A204.1 (cell line): ENCODE measurements around the gene IGSF1.

Experiments
- FAIRE-seq: peaks from 2 replicates; lab custom pipeline; 2012; peaks lifted over from hg19 to GRCh38; lab: Jason Lieb, UNC

The IGSF1 gene, protein sequence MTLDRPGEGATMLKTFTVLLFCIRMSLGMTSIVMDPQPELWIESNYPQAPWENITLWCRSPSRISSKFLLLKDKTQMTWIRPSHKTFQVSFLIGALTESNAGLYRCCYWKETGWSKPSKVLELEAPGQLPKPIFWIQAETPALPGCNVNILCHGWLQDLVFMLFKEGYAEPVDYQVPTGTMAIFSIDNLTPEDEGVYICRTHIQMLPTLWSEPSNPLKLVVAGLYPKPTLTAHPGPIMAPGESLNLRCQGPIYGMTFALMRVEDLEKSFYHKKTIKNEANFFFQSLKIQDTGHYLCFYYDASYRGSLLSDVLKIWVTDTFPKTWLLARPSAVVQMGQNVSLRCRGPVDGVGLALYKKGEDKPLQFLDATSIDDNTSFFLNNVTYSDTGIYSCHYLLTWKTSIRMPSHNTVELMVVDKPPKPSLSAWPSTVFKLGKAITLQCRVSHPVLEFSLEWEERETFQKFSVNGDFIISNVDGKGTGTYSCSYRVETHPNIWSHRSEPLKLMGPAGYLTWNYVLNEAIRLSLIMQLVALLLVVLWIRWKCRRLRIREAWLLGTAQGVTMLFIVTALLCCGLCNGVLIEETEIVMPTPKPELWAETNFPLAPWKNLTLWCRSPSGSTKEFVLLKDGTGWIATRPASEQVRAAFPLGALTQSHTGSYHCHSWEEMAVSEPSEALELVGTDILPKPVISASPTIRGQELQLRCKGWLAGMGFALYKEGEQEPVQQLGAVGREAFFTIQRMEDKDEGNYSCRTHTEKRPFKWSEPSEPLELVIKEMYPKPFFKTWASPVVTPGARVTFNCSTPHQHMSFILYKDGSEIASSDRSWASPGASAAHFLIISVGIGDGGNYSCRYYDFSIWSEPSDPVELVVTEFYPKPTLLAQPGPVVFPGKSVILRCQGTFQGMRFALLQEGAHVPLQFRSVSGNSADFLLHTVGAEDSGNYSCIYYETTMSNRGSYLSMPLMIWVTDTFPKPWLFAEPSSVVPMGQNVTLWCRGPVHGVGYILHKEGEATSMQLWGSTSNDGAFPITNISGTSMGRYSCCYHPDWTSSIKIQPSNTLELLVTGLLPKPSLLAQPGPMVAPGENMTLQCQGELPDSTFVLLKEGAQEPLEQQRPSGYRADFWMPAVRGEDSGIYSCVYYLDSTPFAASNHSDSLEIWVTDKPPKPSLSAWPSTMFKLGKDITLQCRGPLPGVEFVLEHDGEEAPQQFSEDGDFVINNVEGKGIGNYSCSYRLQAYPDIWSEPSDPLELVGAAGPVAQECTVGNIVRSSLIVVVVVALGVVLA (N-terminal part only)

DNA sequence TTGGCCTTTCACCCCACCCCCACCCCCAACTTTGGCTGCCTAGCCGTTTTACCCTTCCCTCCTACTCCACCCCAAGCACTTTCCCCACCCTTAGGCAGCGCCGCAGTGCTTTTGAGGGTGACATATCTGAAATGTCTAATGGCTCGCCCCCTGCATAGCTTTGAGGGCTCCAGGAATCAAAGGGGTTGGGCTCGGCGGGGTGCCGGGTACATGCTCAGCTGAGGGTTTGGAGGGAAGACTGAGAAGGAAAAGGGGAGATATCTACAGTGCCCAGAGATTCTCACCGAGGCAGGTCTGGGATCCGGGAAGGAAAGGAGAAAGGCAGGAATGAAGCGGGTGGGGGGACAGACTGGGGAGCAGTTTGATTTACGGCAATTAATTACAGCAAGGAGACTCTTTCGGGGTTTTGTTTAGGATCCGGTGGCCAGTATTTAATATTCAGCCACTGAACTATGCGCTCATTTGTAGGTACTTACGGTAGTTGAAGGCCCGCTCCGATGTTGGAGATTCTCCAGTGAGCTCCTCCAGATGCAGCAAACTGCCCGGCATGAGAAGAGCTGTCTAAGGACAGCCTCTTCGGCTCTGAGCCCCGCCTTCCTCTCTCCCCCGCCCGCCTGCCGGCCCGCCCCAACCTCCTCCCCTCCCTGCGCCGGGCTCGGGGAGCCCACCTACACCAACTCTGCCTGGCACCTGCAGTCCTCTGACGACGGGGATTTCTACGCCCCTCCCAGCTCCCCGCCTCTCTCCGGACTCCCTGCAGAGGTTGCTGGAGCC lies at the start of gene IGSF1:
Gene IGSF1 (minus strand): TSS at position 569 of the 774 bp plus-strand sequence. CDS start 2,632 bp downstream, outside the sequence.
- FAIRE-seq = no peak

DNA sequence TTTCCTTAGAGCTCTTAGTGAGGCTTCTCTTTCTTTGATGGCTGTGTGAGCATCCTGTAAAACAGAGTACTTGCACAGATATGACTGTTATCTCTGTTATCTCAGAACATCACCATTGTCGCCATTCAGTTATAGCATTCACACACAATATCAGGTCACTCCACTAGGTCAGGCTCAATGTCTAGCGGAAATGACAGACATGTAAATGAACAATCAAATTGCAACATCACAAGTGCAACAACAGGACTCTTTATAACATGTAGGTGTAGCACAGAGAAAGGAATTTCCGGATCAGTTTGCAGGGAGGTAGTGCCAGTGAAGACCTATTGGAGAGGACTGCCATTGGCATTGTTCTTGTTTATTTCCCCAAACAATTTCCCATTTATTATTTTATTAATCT lies 43.2 kb upstream of the IGSF1 start:
- FAIRE-seq = no peak

DNA sequence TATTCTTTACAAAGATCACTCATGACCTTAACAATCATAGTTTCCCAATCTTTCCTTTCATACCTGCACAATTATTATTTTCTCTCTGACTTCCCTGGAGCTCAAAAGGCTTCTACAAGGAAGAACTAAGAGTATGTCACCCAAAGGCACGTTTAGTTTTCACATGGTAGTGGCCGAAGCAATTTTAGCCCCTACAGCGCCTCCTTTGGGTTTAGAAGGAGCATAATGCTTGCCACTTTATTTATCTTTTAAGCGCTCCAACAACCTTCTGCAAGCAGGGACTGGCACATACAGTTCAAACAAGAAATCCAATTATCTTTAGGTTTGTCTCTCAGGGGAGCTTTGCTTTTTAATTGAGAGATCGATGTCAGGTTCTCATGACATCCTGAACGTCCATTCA lies 42.0 kb upstream of the IGSF1 start:
- FAIRE-seq = no peak

DNA sequence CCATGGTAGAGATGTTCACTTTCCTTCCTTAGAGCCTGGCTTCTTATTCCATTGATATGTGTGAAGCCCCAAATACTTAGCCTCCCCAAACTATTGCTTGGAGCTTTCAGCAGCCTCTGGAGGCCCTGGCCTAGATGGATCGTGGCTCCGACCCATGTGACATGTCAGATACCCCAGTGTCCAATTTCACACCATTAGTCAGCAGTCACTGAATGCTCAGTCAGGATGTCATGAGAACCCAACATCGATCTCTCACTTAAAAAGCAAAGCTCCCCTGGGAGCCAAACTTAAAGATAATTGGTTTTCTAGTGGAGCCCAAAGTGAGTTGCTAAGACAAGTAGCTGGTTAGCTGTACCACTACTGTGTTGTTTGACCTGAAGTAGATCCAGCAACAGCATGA lies 41.6 kb upstream of the IGSF1 start:
- FAIRE-seq = no peak

- FAIRE-seq = no peak
Observed at GRCh38 chrX:131322651-131323050, 33.5 kb upstream of the IGSF1 start.

DNA sequence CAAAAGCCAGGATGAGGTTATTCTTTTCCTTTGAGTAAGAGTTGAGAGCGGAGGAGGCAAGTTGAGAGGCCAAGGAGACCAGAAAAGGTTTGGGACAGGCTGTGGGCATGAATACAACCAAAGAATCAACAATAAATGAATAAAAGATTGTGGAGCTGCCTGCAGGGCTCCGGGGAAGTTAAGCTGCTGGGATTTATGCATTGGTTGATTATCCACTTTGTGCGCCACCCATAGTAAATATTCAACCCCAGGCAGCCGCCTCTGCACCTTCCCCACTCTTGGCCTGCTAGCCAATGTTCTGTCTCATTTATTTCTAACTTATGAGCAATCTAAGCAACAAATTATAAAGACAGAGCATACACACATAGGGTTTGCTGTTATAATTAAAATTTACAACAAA lies 28.2 kb upstream of the IGSF1 start:
- FAIRE-seq = no peak

- no peak for FAIRE-seq
Observed at GRCh38 chrX:131316260-131316659, 27.2 kb upstream of the IGSF1 start.

DNA sequence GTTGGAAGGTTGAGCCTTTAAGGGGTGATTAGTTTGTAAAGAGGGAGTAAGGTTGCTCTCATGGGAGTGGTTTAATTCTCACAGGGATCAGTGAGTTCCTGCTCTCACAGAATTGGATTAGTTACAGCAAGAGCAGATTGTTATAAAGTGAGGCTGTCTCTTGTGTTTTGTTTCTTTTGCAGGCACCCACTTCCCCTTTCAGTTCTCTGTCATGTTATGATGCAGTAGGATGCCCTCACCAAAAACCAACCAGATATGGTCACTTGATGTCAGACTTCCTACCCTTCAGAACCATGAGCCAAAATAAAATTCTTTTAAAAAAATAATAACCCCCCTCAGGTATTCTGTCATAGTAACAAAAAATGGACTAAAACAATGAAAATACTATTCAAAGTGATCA lies 19.9 kb upstream of the IGSF1 start:
- no peak for FAIRE-seq

DNA sequence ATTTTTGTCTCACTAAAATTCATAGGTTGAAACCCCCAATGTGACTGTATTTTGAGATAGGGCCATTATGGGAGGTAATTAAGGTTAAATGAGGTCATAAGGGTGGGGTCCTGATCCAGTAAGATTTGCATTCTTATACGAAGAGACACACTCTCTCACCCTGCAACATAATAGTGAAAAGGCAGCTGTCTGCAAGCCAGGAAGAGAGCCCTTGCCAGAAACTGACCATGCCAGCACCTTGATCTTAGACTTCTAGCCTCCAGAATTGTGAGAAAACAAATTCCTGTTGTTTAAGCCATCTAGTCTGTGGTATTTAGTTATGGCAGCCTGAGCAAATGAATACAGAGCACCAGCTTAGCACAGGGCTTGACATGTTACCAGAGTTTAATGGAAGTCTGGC lies 17.5 kb upstream of the IGSF1 start:
- no peak for FAIRE-seq

DNA sequence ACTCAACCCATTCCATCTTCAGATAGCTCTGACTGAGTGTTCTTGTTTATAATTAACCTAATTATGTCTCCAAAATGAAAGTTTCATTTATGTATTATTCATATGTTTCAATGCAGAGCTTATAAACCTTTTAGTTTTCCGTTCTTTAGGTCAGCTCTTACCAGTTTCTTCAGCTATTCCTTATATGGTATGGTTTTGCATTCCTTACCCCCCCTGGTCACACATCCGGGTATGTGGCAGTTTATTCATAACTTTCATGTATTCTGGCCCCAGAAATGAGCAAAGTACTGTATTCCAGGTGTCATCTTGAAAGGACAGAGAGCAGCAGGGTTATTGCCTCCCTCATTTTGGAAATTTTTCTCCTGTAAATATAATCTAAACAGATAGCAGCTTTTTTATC lies 16.8 kb upstream of the IGSF1 start:
- no peak for FAIRE-seq

DNA sequence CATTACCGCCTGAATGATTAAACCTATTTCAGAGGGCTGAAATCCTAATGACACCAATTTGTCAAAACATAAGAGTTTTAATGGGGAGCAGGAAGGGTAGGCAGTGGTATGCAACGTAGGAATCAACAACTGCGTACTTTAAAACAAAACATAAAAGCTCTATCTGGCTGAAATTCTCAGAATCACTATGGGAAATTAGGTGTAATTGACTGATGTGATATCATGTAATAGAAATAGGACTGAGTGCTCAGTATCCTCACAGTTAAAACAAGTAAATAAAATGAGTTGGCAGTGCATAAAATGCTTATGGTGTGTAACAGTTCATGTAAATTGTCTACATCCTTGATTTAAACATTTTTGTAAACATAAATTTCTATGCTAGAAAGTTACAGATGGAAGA lies 13.6 kb upstream of the IGSF1 start:
- FAIRE-seq = no peak

GRCh38 chrX:131301155-131301554 lies 12.0 kb upstream of the IGSF1 start:
- no peak for FAIRE-seq

GRCh38 chrX:131298846-131299245 lies 9.7 kb upstream of the IGSF1 start:
- no peak for FAIRE-seq

DNA sequence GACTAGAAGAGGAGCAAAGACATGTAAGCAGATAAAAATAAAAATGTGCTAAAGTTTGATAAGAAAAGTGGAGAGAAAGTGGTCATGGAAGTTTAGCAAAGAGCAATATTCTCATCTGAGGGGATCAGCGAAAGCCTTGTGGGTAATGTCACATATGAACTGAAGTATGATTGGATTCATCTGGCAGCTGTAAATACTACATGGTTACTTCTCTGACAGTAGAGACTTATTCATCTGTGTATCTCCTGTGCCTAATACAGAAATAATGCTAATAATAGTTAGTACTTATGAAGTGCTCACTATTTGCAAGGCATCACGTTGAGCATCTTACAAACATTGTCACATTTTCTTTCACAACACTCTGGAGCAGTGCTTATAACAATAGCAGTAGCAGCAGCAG lies 8.9 kb upstream of the IGSF1 start:
- no peak for FAIRE-seq

DNA sequence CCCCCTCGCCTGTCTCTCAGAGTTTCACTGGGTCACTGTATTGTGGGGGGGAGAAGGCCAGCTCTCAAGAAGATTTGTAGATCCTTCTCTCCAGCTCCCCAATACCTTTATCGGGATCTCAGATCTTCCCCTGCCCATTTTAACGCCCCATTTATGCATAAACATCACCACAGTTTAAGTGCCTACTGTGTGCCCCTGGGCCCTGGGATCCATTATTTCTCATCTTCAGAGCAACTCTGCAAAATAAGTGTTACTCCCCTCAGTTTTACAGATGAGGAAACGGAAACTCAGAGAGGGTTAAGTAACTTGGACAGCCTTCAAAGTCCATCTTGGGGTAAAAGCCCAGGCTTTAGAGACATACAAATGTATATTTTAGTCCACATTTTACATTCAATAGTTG lies 421 bp upstream of the IGSF1 start:
- FAIRE-seq = no peak

DNA sequence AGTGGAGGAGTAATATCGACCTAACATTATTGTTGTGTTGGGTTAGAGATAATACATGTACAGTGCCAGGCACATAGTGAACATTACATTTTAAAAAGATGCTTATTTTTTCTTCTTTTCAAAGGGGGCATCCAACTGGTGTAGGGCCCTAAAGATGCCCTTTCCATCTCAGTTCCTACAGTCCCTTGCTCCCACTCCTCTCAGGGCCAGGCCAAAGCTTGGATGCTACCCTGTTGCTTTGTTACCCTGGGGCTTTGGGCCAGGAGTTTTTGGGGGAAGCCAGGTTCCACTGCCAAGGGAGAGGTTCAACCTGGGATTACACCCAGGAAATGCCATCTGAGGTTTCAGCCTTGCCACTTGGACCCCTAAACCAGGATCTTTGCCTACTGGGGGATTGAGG lies 918 bp downstream of the IGSF1 start:
- no peak for FAIRE-seq

GRCh38 chrX:131287560-131288179 lies 1.4 kb downstream of the IGSF1 start:
- no peak for FAIRE-seq

- FAIRE-seq = no peak
Observed at GRCh38 chrX:131279617-131280016, 9.5 kb downstream of the IGSF1 start.

- no peak for FAIRE-seq
Observed at GRCh38 chrX:131279197-131279596, 9.9 kb downstream of the IGSF1 start.

- no peak for FAIRE-seq
Observed at GRCh38 chrX:131277543-131278136, 11.5 kb downstream of the IGSF1 start.

DNA sequence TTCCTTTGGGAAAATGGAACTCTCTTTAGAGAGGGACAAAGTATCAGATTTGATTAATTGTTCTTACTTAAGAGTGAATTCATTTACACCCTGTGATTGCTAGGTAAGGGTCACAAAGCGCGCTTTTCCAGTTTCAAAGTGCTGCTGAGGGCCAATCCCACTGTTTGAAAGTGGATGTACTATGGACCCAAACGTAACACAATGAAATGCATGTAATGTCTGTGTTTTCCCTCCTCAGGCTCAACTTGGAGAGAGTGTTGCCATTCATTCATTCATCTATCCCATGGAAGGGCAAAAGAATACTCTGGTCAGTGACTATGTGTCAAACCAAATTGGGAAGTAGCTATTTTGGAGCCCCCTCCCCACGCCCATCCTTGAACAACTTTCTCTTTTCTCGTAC lies 16.1 kb downstream of the IGSF1 start:
- FAIRE-seq = no peak
